Measurements from ENCODE around the gene TKT.
"Not testable (repeated sequence)": the region's sequence is repeated elsewhere in the genome, so short reads cannot be mapped to it uniquely, and the experiment has no call there.

TKT gene

GRCh38 chr3:53255775-53256703 lies at the start of gene TKT:
TSS of gene TKT (minus strand) at chr3:53256022. CDS start at chr3:53255942, 80 bp downstream.
- H3K27ac Mint-ChIP-seq = peak within 1 kb of the TSS; percentile 84
- no peaks in the 10 kb centered on the region for H3K36me3 Mint-ChIP-seq
- H3K9me3 Mint-ChIP-seq (ENCODE audit: low read depth) = no peaks in the 10 kb centered on the region
- H3K4me3 Mint-ChIP-seq = peak within 1 kb of the TSS; percentile 93
- peaks cover 29% of the 10 kb centered on the region for H3K4me1 Mint-ChIP-seq (ENCODE audit: low read depth)
- H3K27me3 Mint-ChIP-seq = no peaks in the 10 kb centered on the region

GRCh38 chr3:53303957-53304356 lies 48.1 kb upstream of the TKT start:
- Mint-ChIP-seq H3K4me1 (ENCODE audit: low read depth) (no peaks in the 10 kb centered on the region), H3K36me3 (peaks cover 2% of the 10 kb centered on the region), H3K27ac (peak overlapping the region; percentile 29), H3K27me3 (no peaks in the 10 kb centered on the region), H3K4me3 (no peak overlapping the region), H3K9me3 (ENCODE audit: low read depth) (no peaks in the 10 kb centered on the region)

DNA sequence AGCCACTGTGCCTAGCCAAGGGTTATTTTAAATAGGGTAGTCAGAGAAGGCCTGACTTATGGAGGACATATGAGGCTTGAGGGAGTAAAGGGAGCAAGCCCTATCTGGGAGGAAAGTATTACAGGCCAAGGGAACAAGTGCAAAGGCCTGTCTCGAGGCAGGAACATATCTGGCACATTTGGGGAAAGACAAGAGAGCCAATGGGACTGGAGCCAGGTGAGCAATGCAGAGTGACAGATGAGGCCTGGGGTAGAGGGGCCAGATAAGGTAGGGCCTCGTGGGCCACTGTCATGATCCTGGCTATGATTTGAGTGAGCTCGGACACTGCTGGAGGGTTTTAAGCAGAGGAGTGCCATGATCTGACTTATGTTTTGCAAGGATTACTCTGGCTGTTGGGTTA lies 47.7 kb upstream of the TKT start:
- peak overlapping the region; percentile 29 for H3K27ac Mint-ChIP-seq
- H3K27me3 Mint-ChIP-seq = no peaks in the 10 kb centered on the region
- H3K4me1 Mint-ChIP-seq (ENCODE audit: low read depth) = no peaks in the 10 kb centered on the region
- H3K9me3 Mint-ChIP-seq (ENCODE audit: low read depth) = no peaks in the 10 kb centered on the region
- peaks cover 2% of the 10 kb centered on the region for H3K36me3 Mint-ChIP-seq
- no peak overlapping the region for H3K4me3 Mint-ChIP-seq

GRCh38 chr3:53300826-53301225 lies 45.0 kb upstream of the TKT start:
- H3K36me3 Mint-ChIP-seq = peaks cover 2% of the 10 kb centered on the region
- no peaks in the 10 kb centered on the region for H3K27me3 Mint-ChIP-seq
- H3K27ac Mint-ChIP-seq = no peak overlapping the region
- no peaks in the 10 kb centered on the region for H3K9me3 Mint-ChIP-seq (ENCODE audit: low read depth)
- no peak overlapping the region for H3K4me3 Mint-ChIP-seq
- H3K4me1 Mint-ChIP-seq (ENCODE audit: low read depth) = no peaks in the 10 kb centered on the region

- not testable (repeated sequence) for H3K27me3 Mint-ChIP-seq; H3K4me1 Mint-ChIP-seq (ENCODE audit: low read depth); H3K4me3 Mint-ChIP-seq; H3K36me3 Mint-ChIP-seq; H3K27ac Mint-ChIP-seq; H3K9me3 Mint-ChIP-seq (ENCODE audit: low read depth)
These were observed 43.8 kb upstream of the TKT start for GRCh38 chr3:53299611-53300023.

DNA sequence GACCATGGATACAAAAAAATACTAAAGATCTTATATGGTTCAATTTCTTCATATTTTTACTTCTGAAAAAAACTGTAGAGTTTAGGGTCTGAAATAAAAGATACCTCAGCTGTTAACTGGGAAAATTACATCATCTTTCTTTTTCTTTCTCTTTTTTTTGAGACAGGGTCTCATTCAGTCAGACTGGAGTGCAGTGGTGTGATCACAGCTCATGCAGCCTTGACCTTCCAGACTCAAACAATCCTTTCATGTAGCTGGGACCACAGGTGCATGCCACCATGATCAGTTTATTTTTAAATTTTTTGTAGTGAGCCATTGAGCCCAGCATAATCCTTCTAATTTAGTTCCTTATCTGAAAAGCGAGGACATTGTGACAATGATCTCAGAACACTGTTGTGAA lies 39.6 kb upstream of the TKT start:
- H3K27ac Mint-ChIP-seq = no peak overlapping the region

GRCh38 chr3:53293867-53294266 lies 38.0 kb upstream of the TKT start:
- H3K9me3 Mint-ChIP-seq (ENCODE audit: low read depth) = no peaks in the 10 kb centered on the region
- no peaks in the 10 kb centered on the region for H3K27me3 Mint-ChIP-seq
- peaks cover 2% of the 10 kb centered on the region for H3K36me3 Mint-ChIP-seq
- H3K4me3 Mint-ChIP-seq = no peak overlapping the region
- H3K27ac Mint-ChIP-seq = no peak overlapping the region
- H3K4me1 Mint-ChIP-seq (ENCODE audit: low read depth) = no peaks in the 10 kb centered on the region

More for the DNA sequence above, 39.6 kb upstream of the TKT start:
- Mint-ChIP-seq H3K36me3 (peaks cover 4% of the 10 kb centered on the region), H3K4me1 (ENCODE audit: low read depth) (no peaks in the 10 kb centered on the region), H3K4me3 (no peak overlapping the region), H3K9me3 (ENCODE audit: low read depth) (no peaks in the 10 kb centered on the region), H3K27me3 (no peaks in the 10 kb centered on the region)

DNA sequence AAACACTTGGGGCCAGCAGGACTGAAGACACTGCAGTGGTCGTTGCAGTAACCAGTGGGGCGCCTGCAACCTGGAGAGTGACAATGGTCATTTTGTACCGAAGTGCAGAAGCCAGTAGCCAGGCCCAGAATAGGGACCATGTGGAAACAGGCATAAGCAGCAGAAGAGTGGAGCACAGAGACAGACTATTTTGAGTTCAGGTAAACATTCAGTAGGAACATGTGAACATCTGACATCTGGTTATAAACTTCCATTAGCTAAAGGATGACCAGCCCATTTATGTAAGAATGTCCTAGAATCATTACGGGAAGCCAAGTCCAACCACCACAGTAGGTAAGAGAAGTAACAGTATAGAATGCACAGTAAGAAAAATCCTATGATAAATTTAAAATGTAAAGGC lies 32.4 kb upstream of the TKT start:
- Mint-ChIP-seq H3K36me3 (peaks cover 2% of the 10 kb centered on the region), H3K4me3 (no peak overlapping the region), H3K27me3 (no peaks in the 10 kb centered on the region), H3K9me3 (ENCODE audit: low read depth) (no peaks in the 10 kb centered on the region), H3K27ac (no peak overlapping the region), H3K4me1 (ENCODE audit: low read depth) (peaks cover 5% of the 10 kb centered on the region)

GRCh38 chr3:53287131-53287629 lies 31.4 kb upstream of the TKT start:
- H3K9me3 Mint-ChIP-seq (ENCODE audit: low read depth) = no peaks in the 10 kb centered on the region
- H3K4me3 Mint-ChIP-seq = no peak overlapping the region
- H3K27me3 Mint-ChIP-seq = no peaks in the 10 kb centered on the region
- H3K36me3 Mint-ChIP-seq = peaks cover 2% of the 10 kb centered on the region
- H3K4me1 Mint-ChIP-seq (ENCODE audit: low read depth) = peaks cover 5% of the 10 kb centered on the region
- H3K27ac Mint-ChIP-seq = peak overlapping the region; percentile 47

GRCh38 chr3:53286727-53287126 lies 30.9 kb upstream of the TKT start:
- Mint-ChIP-seq H3K27ac (peak overlapping the region; percentile 47), H3K4me1 (ENCODE audit: low read depth) (peaks cover 5% of the 10 kb centered on the region), H3K27me3 (no peaks in the 10 kb centered on the region), H3K4me3 (no peak overlapping the region), H3K36me3 (peaks cover 2% of the 10 kb centered on the region), H3K9me3 (ENCODE audit: low read depth) (no peaks in the 10 kb centered on the region)

DNA sequence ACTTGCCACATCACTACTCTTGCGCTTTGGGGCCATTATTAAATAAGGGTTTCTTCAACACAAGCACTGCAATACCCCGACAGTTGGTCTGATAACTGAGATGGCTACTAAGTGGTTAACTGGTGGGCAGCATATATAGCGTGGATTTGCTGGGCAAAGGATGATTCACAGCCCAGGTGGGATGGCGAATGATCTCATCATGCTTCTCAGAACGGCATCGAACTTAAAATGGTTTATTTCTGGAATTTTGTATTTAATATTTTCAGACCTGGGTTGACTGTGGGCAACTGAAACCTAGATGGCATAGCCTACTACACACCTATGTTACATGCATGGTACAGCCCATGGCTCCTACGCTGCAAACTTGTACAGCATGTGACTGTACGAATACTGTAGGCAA lies 26.8 kb upstream of the TKT start:
- Mint-ChIP-seq H3K27ac (no peak overlapping the region), H3K4me3 (no peak overlapping the region), H3K9me3 (ENCODE audit: low read depth) (no peaks in the 10 kb centered on the region), H3K36me3 (peaks cover 6% of the 10 kb centered on the region), H3K27me3 (no peaks in the 10 kb centered on the region), H3K4me1 (ENCODE audit: low read depth) (peaks cover 5% of the 10 kb centered on the region)

DNA sequence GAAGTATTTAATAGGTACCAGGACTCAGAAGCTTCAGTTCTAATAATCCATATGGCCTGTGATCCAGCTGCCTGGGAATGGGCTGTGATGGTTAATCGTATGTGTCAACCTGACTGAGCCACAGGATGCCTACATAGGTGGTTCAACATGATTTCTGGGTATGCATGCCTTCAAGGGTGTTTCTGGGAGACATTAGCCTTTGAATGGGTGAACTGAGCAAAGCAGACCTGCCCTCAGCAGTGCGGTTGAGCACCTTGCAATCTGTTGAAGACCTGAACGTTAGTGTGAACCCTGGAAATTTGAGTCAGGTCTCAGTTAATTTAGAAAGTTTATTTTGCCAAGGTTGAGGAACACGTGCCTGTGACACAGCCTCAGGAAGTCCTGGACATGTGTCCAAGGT lies 22.8 kb upstream of the TKT start:
- H3K9me3 Mint-ChIP-seq (ENCODE audit: low read depth) = no peaks in the 10 kb centered on the region
- peaks cover 4% of the 10 kb centered on the region for H3K36me3 Mint-ChIP-seq
- H3K4me3 Mint-ChIP-seq = no peak overlapping the region
- peaks cover 10% of the 10 kb centered on the region for H3K4me1 Mint-ChIP-seq (ENCODE audit: low read depth)
- no peaks in the 10 kb centered on the region for H3K27me3 Mint-ChIP-seq
- no peak overlapping the region for H3K27ac Mint-ChIP-seq

DNA sequence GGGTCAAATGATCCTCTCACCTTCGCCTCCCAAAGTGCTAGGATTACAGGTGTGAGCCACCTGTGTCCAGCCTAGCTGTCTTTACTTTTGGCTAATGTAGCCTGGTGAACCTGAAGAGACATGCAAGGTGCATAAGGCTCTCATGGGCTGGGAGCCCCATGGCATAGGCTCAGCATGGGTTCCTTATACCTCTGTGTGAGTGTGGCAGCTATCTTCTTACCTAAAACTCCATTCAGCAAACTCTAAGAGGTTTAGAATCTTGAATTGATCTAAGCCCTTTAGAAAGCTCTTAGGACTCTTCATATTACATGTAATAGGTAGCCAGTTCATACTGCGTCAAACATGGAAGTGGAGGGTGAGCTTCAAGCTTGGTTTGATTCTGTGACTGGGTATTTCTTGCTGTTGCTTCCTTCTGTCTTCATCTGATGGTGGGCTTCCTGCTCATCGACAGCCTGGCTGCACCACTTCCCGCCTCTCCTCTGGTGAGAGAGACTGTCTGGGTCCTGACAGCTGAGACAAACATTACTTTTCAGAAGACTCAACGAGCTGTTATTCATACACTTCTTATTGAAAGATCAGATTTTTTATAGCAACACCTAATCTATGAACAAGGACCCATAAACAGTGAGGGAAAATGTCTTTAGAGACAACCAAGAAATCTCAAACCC lies 19.2 kb upstream of the TKT start:
- Mint-ChIP-seq H3K9me3 (ENCODE audit: low read depth) (no peaks in the 10 kb centered on the region), H3K27ac (peak overlapping the region; percentile 81), H3K36me3 (no peaks in the 10 kb centered on the region), H3K27me3 (no peaks in the 10 kb centered on the region), H3K4me1 (ENCODE audit: low read depth) (peaks cover 11% of the 10 kb centered on the region), H3K4me3 (peak overlapping the region; percentile 61)

GRCh38 chr3:53273146-53273670 lies 17.4 kb upstream of the TKT start:
- Mint-ChIP-seq H3K27me3 (no peaks in the 10 kb centered on the region), H3K36me3 (no peaks in the 10 kb centered on the region), H3K4me3 (no peak overlapping the region), H3K9me3 (ENCODE audit: low read depth) (no peaks in the 10 kb centered on the region), H3K4me1 (ENCODE audit: low read depth) (peaks cover 11% of the 10 kb centered on the region), H3K27ac (no peak overlapping the region)
